GM12878 (cell line): ENCODE results near the gene RAP1GAP. TPM values are rescaled to one million over a fixed set of nuclear protein-coding genes. Genes with fewer than 3 reads are reported as not detected.

Experiments
- ATAC-seq: fragments of 200-7000 bp; cut with Tn5 transposase; 3 replicates; pipeline ENCODE4 v1.9.1; 2020; ENCODE audit warnings: mild to moderate bottlenecking, moderate library complexity
- BruUV-seq: library from RNA; stranded (reverse); fragments of 400-500 nt; replicated peaks from 2 replicates; lab custom pipeline; 2021; lab: Mats Ljungman, UMichigan
- CTCF ChIA-PET: fragments of 300-600 bp; sonication (Branson Sonifier 250); formaldehyde crosslinking; extraction: SDS; loops from one replicate; lab custom pipeline; 2021; ENCODE audit warnings: inconsistent platforms; lab: Yijun Ruan, JAX
- POLR2A ChIA-PET: fragments of 350-600 bp; formaldehyde crosslinking; extraction: SDS; loops from one replicate; lab custom pipeline; 2021; ENCODE audit warnings: inconsistent platforms; lab: Charles Lee
- RAD21 ChIA-PET: fragments of 300-600 bp; sonication (Branson Sonifier 250); formaldehyde crosslinking; loops from one replicate; lab custom pipeline; 2023; ENCODE audit warnings: antibody characterized with exemption; ENCODE audit not compliant: unreplicated experiment; lab: Charles Lee
- SMC1A ChIA-PET: fragments of 300-600 bp; sonication (Branson Sonifier 250); formaldehyde crosslinking; loops from one replicate; lab custom pipeline; 2023; ENCODE audit not compliant: unreplicated experiment, uncharacterized antibody; lab: Charles Lee
- DNase-seq: peaks from one replicate; pipeline ENCODE4 v3.0.0-alpha.2; 2011; ENCODE audit warnings: low read depth, low spot score
- FAIRE-seq: peaks from 3 replicates; lab custom pipeline; 2011; peaks lifted over from hg19 to GRCh38; lab: Jason Lieb, UNC
- H2AFZ ChIP-seq: 2 replicates; pipeline ENCODE4 v1.6.0; 2011; ENCODE audit warnings: low read depth, low read length, control low read depth; ENCODE audit not compliant: control insufficient read depth
- H3K27ac ChIP-seq: 2 replicates; pipeline ENCODE4 v1.5.1; 2011; ENCODE audit warnings: control low read depth; ENCODE audit not compliant: control insufficient read depth, insufficient read depth
- H3K27me3 ChIP-seq, 2 experiments: replicated peaks in 1 of 2; 2 replicates each; pipeline versions ENCODE4 v1.6.0 to v1.6.1; 2011; ENCODE audit warnings: low read length in 1 of 2; ENCODE audit not compliant: control insufficient read depth in 2 of 2, insufficient read depth in 2 of 2
- H3K36me3 ChIP-seq, 2 experiments: 2 replicates each; pipeline ENCODE4 v1.5.1; 2011; ENCODE audit warnings: low read length in 1 of 2; ENCODE audit not compliant: control insufficient read depth in 2 of 2, insufficient read depth in 2 of 2
- H3K4me1 ChIP-seq: 2 replicates; pipeline ENCODE4 v1.6.1; 2011; ENCODE audit warnings: mild to moderate bottlenecking, low read length, moderate library complexity, mixed read lengths; ENCODE audit not compliant: control insufficient read depth, insufficient read depth
- H3K4me2 ChIP-seq: 2 replicates; pipeline ENCODE4 v1.6.0; 2011; ENCODE audit warnings: control low read depth; ENCODE audit not compliant: control insufficient read depth, insufficient read depth
- H3K4me3 ChIP-seq: fragments of 200-600 bp; sonication (generic); 2 replicates; pipeline ENCODE4 v1.5.1; 2016
- H3K79me2 ChIP-seq: 2 replicates; pipeline ENCODE4 v1.6.0; 2011; ENCODE audit warnings: low read length; ENCODE audit not compliant: control insufficient read depth, insufficient read depth
- H3K9ac ChIP-seq: 2 replicates; pipeline ENCODE4 v1.8.0; 2011; ENCODE audit warnings: low read length, control low read depth, mixed read lengths; ENCODE audit not compliant: control insufficient read depth, insufficient read depth
- H3K9me3 ChIP-seq: replicated peaks from 3 replicates; pipeline ENCODE4 v1.5.1; 2011; ENCODE audit warnings: mild to moderate bottlenecking, low read length; ENCODE audit not compliant: control insufficient read depth, insufficient read depth
- H4K20me1 ChIP-seq: 2 replicates; pipeline ENCODE4 v1.6.0; 2011; ENCODE audit not compliant: control insufficient read depth, insufficient read depth
- RAD21 ChIP-seq: IDR thresholded peaks from 2 replicates; pipeline ENCODE4 v1.6.1; 2011; ENCODE audit warnings: mild to moderate bottlenecking, low read depth, low read length, moderate library complexity; ENCODE audit not compliant: insufficient read depth
- RCOR1 ChIP-seq: conservative IDR thresholded peaks from 2 replicates; pipeline ENCODE4 v1.6.1; 2012; ENCODE audit warnings: low read depth, low read length, improper control_type of control experiment
- SMC3 ChIP-seq: IDR thresholded peaks from 2 replicates; pipeline ENCODE4 v1.6.1; 2011; ENCODE audit warnings: low read length, improper control_type of control experiment, borderline replicate concordance
- YY1 ChIP-seq: IDR thresholded peaks from 2 replicates; pipeline ENCODE4 v1.6.1; 2011; ENCODE audit warnings: low read depth, mild to moderate bottlenecking, low read length
- ZNF24 ChIP-seq: fragments of 450-650 bp; IDR thresholded peaks from 2 replicates; pipeline ENCODE4 v1.6.1; 2017; ENCODE audit warnings: antibody characterized with exemption, mild to moderate bottlenecking
- WGBS: methylation state at CpG from one replicate; pipeline ENCODE4 v1.1.6; 2016; ENCODE audit warnings: low lambda C conversion rate; ENCODE audit not compliant: insufficient replicate concordance, insufficient coverage; ENCODE audit errors: missing lambda C conversion rate; 5-methylcytosine and 5-hydroxymethylcytosine counted together
- in situ Hi-C: fragments of 300-500 bp; cut with MboI; formaldehyde crosslinking; loops from 9 replicates; pipeline ENCODE4 v1.14.3; 2018; ENCODE audit warnings: mixed read lengths
- intact Hi-C: fragments of 100-400 bp; cut with micrococcal nuclease; formaldehyde crosslinking; loops from one replicate; pipeline ENCODE4 v1.14.2; 2022; ENCODE audit not compliant: unreplicated experiment
- polyA plus RNA-seq, 11 experiments: library from polyadenylated mRNA; depleted of rRNA in 4 of 11; unstranded in 6 of 11; stranded (reverse) in 5 of 11; fragments of >200 nt; fragmentation: Nextera tagmentation in 4 of 11; fragmentation: Illumina TruSeq in 1 of 11; extraction: Ambion mirVana in 4 of 11; extraction: Trizol in 1 of 11; gene quantifications; 1 replicate in 1 of 11; 2 replicates in 10 of 11; pipeline versions ENCODE4 v1.2.1 to v1.2.3, GENCODE V29; 2011 to 2016; ENCODE audit warnings: inconsistent platforms in 2 of 11, missing spikeins in 2 of 11, low read depth in 1 of 11
- total RNA-seq, 4 experiments: library from RNA; depleted of rRNA in 3 of 4; stranded (reverse); fragments of >200 nt in 3 of 4; fragmentation: Illumina TruSeq in 1 of 4; extraction: Trizol in 1 of 4; gene quantifications; 2 replicates each; pipeline versions ENCODE4 v1.2.1 to v1.2.3, GENCODE V29; 2013 to 2021
- TF ChIP-seq, protein P1 (sequence below), 3 experiments: IDR thresholded peaks in 2 of 3; conservative IDR thresholded peaks in 1 of 3; 2 replicates each; pipeline ENCODE4 v1.5.1; 2011; ENCODE audit warnings: low read depth in 3 of 3, low read length in 3 of 3, mild to moderate bottlenecking in 3 of 3, control low read depth in 2 of 3, moderate library complexity in 2 of 3, inconsistent platforms in 1 of 3, mixed read lengths in 1 of 3; ENCODE audit not compliant: control insufficient read depth in 2 of 3, insufficient read depth in 1 of 3; ENCODE audit errors: extremely low read depth in 1 of 3

Gene RAP1GAP
- total and polyA plus RNA-seq, 10 of the 15 experiments (the other 5 are each of a cell fraction or from before 2014, with no cell fraction given) = 0.04 to 0.96 (median 0.09) TPM; not detected in 3

- FAIRE-seq = no peak
- no peak for TF ChIP-seq RCOR1
- TF ChIP-seq YY1 = 0 out of 2 replicates have a peak, but pooled peaks have one; percentile 26
- TF ChIP-seq SMC3 = peak; percentile 55
- TF ChIP-seq RAD21 = peak; percentile 72
- TF ChIP-seq, protein P1, sequence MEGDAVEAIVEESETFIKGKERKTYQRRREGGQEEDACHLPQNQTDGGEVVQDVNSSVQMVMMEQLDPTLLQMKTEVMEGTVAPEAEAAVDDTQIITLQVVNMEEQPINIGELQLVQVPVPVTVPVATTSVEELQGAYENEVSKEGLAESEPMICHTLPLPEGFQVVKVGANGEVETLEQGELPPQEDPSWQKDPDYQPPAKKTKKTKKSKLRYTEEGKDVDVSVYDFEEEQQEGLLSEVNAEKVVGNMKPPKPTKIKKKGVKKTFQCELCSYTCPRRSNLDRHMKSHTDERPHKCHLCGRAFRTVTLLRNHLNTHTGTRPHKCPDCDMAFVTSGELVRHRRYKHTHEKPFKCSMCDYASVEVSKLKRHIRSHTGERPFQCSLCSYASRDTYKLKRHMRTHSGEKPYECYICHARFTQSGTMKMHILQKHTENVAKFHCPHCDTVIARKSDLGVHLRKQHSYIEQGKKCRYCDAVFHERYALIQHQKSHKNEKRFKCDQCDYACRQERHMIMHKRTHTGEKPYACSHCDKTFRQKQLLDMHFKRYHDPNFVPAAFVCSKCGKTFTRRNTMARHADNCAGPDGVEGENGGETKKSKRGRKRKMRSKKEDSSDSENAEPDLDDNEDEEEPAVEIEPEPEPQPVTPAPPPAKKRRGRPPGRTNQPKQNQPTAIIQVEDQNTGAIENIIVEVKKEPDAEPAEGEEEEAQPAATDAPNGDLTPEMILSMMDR (IDR thresholded peaks at IDR 0.05 in 2 of 3, conservative IDR thresholded peaks at IDR 0.05 in 1 of 3; ENCODE audit: control insufficient read depth in 2 of 3, extremely low read depth in 1 of 3, insufficient read depth in 1 of 3, low read depth in 3 of 3, low read length in 3 of 3) = peak; percentile 62 to 69 (median 65)
- TF ChIP-seq ZNF24 = no peak
- Histone ChIP-seq H4K20me1 (no peaks in the 10 kb centered on the region), H3K4me3 (no peak overlapping the region), H3K9me3 (no peaks in the 10 kb centered on the region), H3K36me3 (no peaks in the 10 kb centered on the region), H3K4me1 (no peaks in the 10 kb centered on the region), H3K4me2 (no peak overlapping the region), H3K9ac (no peak overlapping the region), H2AFZ (no peak overlapping the region), H3K79me2 (no peaks in the 10 kb centered on the region), H3K27me3 (no peaks in the 10 kb centered on the region), H3K27ac (no peak overlapping the region)
- CTCF ChIA-PET = interaction anchor here (0.6 to 1.4 kb wide), 7 partner anchors 29 to 410 kb away, joined by 3 to 6 read pairs (median 3); no protein-coding TSS in a partner anchor
- in situ Hi-C loops (no loop called here), intact Hi-C loops (no loop called here)
- peak; percentile 70 for ATAC-seq
- no TSS peak for BruUV-seq
- POLR2A ChIA-PET = no interaction called here
- DNase-seq = no peak
- SMC1A ChIA-PET = interaction anchor here (0.9 kb wide), 1 partner anchor 61 kb away, joined by 3 read pairs; no protein-coding TSS in a partner anchor
- RAD21 ChIA-PET = interaction anchor here (1.8 kb wide), 1 partner anchor 225 kb away, joined by 5 read pairs; no protein-coding TSS in a partner anchor
- 38% methylated on average over 23 of the region's 26 CpGs for WGBS
Observed at GRCh38 chr1:21594935-21595897, 73.9 kb downstream of the RAP1GAP start.
